CD4-positive, alpha-beta T cell treated with Interleukin-10 for 1 hour (primary cell): ENCODE data around the gene GSTT2.
"Not testable (repeated sequence)": the region's sequence is repeated elsewhere in the genome, so short reads cannot be mapped to it uniquely, and the experiment has no call there.

ENCODE experiments used
- DNase-seq: peaks from one replicate; pipeline ENCODE4 v3.0.0-alpha.2; 2020

GSTT2 gene

GRCh38 chr22:23974836-23975352 lies 5.0 kb upstream of the GSTT2 start:
- DNase-seq: not testable (repeated sequence)

GRCh38 chr22:23977304-23977703 lies 2.6 kb upstream of the GSTT2 start:
- DNase-seq: not testable (repeated sequence)

GRCh38 chr22:23980567-23980966 lies 633 bp downstream of the GSTT2 start:
- DNase-seq: not testable (repeated sequence)

- DNase-seq: no peak
These were observed 4.5 kb downstream of the GSTT2 start for GRCh38 chr22:23984430-23984829.

GRCh38 chr22:23986089-23986488 lies 6.2 kb downstream of the GSTT2 start:
- not testable (repeated sequence) for DNase-seq

- DNase-seq: not testable (repeated sequence)
These were observed 6.7 kb downstream of the GSTT2 start for GRCh38 chr22:23986538-23987178.

GRCh38 chr22:23989583-23990244 lies 9.8 kb downstream of the GSTT2 start:
- not testable (repeated sequence) for DNase-seq

GRCh38 chr22:23993080-23993479 lies 13.1 kb downstream of the GSTT2 start:
- DNase-seq: not testable (repeated sequence)

- not testable (repeated sequence) for DNase-seq
These were observed 13.7 kb downstream of the GSTT2 start for GRCh38 chr22:23993581-23994177.

- DNase-seq: no peak
These were observed 17.2 kb downstream of the GSTT2 start for GRCh38 chr22:23997092-23997491.

GRCh38 chr22:23999779-24000178 lies 19.8 kb downstream of the GSTT2 start:
- not testable (repeated sequence) for DNase-seq

GRCh38 chr22:24001314-24001713 lies 21.4 kb downstream of the GSTT2 start:
- no peak for DNase-seq

- no peak for DNase-seq
These were observed 22.3 kb downstream of the GSTT2 start for GRCh38 chr22:24002272-24002671.

- no peak for DNase-seq
These were observed 22.9 kb downstream of the GSTT2 start for GRCh38 chr22:24002851-24003250.

- no peak for DNase-seq
These were observed 24.0 kb downstream of the GSTT2 start for GRCh38 chr22:24003887-24004286.

GRCh38 chr22:24005201-24005600 lies 25.3 kb downstream of the GSTT2 start, which contains the start of gene GSTT4:
Gene GSTT4 (minus strand): TSS chr22:24005453. CDS start chr22:24005356, 97 bp downstream.
- DNase-seq: no peak

- no peak for DNase-seq
These were observed 26.4 kb downstream of the GSTT2 start for GRCh38 chr22:24006207-24006913.

- DNase-seq: no peak
These were observed 26.9 kb downstream of the GSTT2 start for GRCh38 chr22:24006914-24007214.

GRCh38 chr22:24007253-24008021 lies 27.5 kb downstream of the GSTT2 start:
- DNase-seq: no peak

- no peak for DNase-seq
These were observed 28.0 kb downstream of the GSTT2 start for GRCh38 chr22:24008022-24008283.

- no peak for DNase-seq
These were observed 28.7 kb downstream of the GSTT2 start for GRCh38 chr22:24008381-24009226.
